KOPT-K1 (cell line): ENCODE results near the gene TUBAL3.

Source experiments
- H3K27ac ChIP-seq: fragments of 200-600 bp; sonication (generic); 2 replicates; pipeline ENCODE4 v1.5.1; 2016; ENCODE audit warnings: antibody characterized with exemption, mild to moderate bottlenecking, low read depth, low read length; ENCODE audit not compliant: poor library complexity, severe bottlenecking
- H3K36me3 ChIP-seq: fragments of 200-600 bp; sonication (generic); 2 replicates; pipeline ENCODE4 v1.5.1; 2017; ENCODE audit warnings: antibody characterized with exemption, mild to moderate bottlenecking, low read length, moderate library complexity; ENCODE audit not compliant: insufficient read depth
- H3K9me3 ChIP-seq: fragments of 200-600 bp; sonication (generic); 2 replicates; pipeline ENCODE4 v1.5.1; 2017; ENCODE audit warnings: antibody characterized with exemption, low read length, mild to moderate bottlenecking; ENCODE audit not compliant: insufficient read depth, poor library complexity, severe bottlenecking

The TUBAL3 gene

DNA sequence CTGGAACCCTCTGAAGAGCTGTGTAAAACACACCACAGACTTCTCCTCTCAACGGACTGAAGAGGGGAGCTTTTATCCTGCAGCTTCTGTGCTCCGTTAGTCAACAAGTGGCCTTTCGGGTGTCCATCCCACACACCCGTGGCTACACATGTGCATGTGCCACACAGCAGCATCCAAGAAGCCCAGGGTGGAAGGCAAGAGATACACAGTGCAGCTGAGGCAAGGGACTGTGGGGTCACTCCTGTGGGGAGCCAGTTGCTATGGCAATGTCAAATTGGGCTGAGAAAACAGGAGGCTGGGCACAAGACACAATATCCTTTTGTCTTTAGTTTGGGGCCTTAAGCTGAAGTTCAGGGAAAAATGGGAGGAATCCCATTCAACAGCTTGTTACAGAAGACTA, 36.5 kb upstream of the TUBAL3 start:
- peaks cover 11% of the 10 kb centered on the region for H3K36me3 ChIP-seq
- H3K9me3 ChIP-seq: no peaks in the 10 kb centered on the region
- no peak overlapping the region for H3K27ac ChIP-seq

DNA sequence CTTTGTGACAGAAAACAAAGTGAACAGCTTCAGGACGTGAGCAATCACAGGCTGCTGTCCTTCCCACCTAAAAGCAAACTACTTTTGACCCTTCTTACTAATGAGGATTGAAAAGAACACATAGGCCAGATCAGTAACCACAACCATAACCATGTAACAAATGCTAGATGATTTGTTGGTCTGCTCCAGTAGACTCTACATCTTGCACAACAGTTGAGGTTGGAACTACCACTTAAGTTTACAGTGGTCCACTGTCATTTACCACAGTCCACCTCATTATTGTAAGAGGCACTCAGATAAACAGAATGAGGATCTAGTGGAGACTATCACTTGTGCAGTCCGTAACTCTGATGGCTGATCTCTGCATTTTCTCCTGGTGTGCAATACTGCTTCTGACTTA, 35.6 kb upstream of the TUBAL3 start:
- Histone ChIP-seq H3K27ac (no peak overlapping the region), H3K9me3 (no peaks in the 10 kb centered on the region), H3K36me3 (peaks cover 11% of the 10 kb centered on the region)

DNA sequence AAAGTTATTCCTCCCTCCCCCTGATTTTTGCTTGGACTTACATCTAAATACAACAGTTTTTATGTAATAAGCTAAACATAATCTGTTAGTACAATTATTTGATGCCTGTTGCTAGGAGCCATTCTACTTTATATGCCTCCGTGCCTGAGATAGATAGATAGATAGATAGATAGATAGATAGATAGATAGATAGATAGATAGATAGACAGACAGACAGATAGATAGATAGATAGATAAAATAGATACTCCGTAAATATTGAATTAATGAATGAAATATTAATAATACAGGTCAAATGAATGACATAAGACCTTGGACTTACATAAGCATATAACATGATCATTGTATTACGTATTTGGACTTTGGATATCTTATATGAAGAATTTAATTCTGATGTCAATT, 30.7 kb upstream of the TUBAL3 start:
- no peaks in the 10 kb centered on the region for H3K9me3 ChIP-seq
- peaks cover 25% of the 10 kb centered on the region for H3K36me3 ChIP-seq
- no peak overlapping the region for H3K27ac ChIP-seq

DNA sequence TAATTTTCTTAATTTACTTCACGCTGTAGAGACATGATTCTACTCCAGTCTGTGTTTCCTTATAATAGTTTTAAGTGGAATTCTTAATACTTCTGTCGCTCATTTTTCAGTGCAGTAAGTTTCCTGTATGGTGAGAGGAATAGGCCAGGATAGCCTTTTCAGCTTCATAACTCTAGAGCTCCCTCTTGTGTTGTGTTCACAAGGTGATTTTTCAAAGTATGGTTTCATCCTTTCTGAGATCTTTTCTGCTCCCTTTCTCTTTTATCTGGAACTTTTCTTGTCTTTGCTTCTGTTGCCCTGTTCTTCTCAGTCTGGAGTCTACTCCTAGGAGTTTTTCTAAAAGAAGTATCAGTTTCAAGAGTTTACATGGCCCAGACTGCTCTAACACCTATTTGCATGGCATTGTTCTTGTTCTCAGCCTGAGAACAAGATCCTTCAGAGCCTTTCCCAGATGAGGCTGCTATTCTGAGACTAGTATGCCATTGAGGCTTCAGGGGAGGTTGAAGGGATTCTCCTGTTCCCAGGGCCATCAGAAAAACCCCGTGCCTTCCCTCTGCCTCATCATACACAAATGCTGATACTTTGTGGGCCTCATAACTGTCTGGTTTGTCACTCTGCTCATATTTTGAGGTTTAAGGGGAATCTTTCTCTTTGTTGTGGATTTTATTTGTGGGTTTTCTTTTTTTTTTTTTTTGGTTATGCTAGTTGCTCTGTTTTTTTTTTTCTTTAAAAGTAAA, 29.6 kb upstream of the TUBAL3 start:
- no peak overlapping the region for H3K27ac ChIP-seq

DNA sequence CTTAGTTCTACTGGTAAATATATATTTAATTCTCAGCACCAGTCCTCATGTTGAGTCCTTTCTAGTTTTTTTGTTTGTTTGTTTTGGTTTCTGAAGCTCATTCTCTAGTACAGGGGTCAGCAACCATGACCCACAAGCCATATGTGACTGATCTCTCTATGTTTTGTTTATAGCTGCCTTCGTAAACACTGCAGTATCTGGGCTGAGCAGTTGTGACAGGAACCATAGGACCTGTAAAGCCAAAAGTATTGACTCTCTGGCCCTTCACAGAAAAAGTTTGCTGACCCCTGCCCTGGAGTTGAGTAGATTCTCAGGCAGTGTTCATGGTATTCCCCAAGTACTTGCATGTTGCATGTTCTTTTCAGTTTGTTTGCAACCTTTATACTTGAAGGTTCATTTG, 28.6 kb upstream of the TUBAL3 start:
- H3K27ac ChIP-seq: no peak overlapping the region
- H3K36me3 ChIP-seq: peaks cover 43% of the 10 kb centered on the region

More for the DNA sequence above, 29.6 kb upstream of the TUBAL3 start:
- no peaks in the 10 kb centered on the region for H3K9me3 ChIP-seq
- peaks cover 36% of the 10 kb centered on the region for H3K36me3 ChIP-seq

DNA sequence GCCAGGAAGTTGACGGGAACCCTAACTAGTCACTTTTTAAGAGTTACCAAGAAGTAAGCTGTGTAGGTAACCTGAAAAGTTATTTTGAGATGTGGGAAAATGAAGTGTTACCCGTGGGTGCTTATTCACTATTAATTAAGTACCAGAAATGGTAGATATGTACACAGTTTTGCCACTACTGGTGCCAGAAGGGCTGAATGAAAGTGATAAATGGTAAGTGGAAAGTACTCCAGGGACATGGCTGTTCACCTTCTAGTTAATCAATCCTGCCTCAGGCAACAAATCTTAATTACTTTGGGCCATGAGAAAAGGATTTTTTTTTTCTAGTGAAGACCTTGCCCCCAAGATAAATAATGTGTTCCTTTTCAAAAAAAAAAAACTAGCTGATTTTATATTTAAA, 23.5 kb upstream of the TUBAL3 start:
- Histone ChIP-seq H3K27ac (no peak overlapping the region), H3K9me3 (no peaks in the 10 kb centered on the region), H3K36me3 (peaks cover 50% of the 10 kb centered on the region)

More for the DNA sequence above, 28.6 kb upstream of the TUBAL3 start:
- no peaks in the 10 kb centered on the region for H3K9me3 ChIP-seq

DNA sequence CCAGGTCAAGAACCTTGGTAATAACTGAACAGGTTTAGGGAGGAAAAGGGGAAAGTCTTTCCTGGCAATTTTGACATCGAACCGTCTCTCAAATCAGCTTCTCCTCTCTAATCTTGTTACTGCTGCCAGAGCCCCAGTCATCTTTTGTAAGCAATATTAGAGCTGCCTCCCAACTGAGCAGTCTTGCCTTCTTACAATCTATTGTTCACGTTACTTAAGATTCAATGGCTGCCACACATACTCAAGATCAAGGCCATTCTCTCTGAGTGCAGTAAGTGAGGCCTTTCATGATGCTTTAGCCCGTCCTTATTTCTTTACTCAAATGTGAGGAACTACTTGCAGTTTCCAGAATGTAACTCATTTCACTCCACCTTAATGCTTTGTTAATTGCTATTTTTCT, 20.1 kb upstream of the TUBAL3 start:
- peaks cover 23% of the 10 kb centered on the region for H3K36me3 ChIP-seq
- no peak overlapping the region for H3K27ac ChIP-seq

DNA sequence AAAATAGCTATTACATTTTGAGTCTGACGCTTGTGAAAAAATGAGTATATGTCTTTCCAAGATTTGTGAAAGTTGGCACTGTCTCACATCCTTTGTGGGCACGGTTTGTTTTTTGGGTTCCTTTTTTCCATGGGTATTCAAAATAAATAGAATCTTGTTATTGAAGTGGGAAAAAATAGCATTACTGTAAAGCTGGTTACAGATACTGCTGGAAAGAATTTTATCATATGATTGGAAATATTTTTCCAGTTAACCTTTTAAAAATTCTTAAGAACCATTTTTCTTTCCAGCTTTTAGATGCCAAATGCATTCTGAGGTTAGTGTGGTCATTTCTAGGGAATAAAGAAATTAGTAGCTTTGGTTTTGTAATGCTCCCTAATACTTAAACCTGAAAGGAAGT, 19.1 kb upstream of the TUBAL3 start:
- Histone ChIP-seq H3K9me3 (peaks cover 9% of the 10 kb centered on the region), H3K36me3 (peaks cover 13% of the 10 kb centered on the region), H3K27ac (no peak overlapping the region)

More for the DNA sequence above, 20.1 kb upstream of the TUBAL3 start:
- H3K9me3 ChIP-seq: no peaks in the 10 kb centered on the region

DNA sequence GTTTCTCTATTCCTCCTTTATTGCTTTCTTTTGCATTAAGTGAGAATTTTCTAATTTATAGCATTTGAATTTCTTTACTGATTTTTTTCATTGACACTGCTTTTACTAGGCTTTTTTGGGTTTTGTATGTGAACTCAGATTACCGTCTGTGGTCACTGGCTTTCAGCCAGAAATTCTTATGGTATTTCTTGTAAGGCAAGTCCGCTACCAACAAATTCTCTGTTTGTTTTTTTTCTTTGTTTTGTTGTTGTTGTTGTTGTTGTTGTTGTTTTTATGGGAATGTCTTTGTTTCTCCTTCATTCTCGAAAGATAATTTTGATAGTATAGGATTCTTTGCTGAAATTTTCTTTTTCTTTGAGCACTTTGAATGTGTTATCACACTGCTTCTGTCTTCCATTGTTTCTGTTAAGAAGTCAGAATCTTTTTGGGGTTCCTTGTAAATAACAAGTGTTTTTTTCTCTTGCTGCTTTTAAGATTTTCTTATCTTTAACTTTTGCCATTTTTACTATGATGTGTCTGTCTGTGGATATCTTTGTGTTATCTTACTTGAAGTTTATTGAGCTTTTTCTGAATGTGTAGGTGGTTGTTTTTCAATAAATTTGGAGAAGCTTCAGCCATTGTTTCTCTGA, 15.0 kb upstream of the TUBAL3 start:
- Histone ChIP-seq H3K9me3 (peaks cover 29% of the 10 kb centered on the region), H3K27ac (no peak overlapping the region), H3K36me3 (no peaks in the 10 kb centered on the region; the same call in 1 of the 2 replicates)

DNA sequence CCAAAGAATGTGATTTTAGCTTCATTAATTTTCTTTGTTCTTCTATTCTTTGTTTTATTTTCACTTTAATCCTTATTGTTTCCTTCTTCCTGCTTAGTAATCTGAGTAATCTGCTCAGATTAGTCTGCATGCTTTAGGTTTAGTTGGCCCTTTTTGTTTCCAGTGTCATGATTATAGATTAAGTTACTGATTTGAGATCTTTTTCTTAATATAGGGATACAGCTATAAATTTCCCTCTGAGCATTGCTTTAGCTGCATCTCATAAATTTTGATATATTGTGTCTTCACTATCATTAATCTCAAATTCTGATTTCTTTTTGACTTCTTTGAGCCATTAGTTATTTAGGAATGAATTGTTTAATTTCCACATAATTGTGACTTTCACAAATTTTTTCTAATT, 14.0 kb upstream of the TUBAL3 start:
- Histone ChIP-seq H3K9me3 (peaks cover 29% of the 10 kb centered on the region), H3K27ac (no peak overlapping the region), H3K36me3 (no peaks in the 10 kb centered on the region; the same call in 1 of the 2 replicates)

DNA sequence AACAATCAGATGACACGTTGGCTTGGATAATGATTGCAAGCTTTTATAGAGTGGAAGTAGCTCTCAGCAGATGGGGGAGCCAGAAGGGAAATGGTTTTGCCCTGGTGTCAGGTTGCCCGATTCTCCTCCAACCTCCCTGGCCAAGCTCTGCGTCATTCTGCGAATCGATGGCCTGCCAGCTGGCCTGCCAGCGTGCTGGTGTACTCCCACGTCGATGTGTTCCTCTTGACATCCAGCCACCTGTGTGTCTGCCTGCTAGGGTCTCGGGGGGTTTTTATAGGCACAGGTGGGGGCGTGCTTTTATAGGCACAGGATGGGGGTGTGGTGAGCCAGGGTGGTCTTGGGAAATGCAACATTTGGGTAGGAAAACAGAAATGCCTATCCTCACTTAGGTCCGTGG, 12.4 kb upstream of the TUBAL3 start:
- Histone ChIP-seq H3K9me3 (peaks cover 29% of the 10 kb centered on the region), H3K36me3 (no peaks in the 10 kb centered on the region; the same call in 1 of the 2 replicates), H3K27ac (no peak overlapping the region)

DNA sequence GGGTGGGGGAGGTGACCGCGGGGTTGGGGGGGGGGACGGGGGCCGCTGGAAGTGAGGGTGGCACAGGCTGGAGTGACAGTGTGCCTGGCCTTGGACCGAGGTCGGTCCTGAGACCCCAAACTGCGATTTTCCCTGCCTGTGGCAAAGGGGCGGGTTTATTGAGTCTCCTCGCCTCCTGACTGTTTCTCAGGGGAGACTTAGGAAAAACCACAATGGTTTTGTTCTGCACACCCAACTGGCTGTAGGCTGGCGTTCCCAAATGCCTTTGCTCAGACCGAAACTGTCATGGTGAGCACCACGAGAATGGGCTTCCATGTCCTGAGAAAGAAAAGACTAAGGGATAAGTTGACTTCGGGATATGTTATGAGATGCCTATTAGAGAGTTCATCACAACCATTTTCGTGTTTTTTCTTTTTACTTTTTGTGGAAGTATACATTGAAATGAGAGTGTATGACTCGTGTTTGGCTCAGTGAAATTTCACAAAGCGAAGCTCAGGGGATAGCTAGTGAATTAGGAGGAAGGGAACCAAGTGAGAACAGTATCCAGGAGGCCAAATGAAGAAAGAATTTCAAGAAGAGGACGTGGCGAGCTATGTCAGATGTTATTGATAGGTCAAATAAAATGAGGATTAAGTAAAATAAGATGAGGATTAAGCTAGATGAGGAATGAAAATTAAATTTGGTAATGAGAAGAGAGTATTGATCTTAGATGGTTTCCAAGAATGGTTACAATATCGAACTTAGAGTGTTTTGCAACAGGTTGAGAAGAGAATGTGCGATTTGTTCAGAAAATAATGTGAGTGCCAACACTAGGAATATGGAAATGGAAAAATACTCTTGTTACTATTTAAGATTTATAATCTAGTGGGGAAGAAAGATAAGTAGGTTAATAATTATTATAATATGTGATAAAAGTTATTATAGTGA, 8.6 kb upstream of the TUBAL3 start:
- Histone ChIP-seq H3K27ac (peak overlapping the region; percentile 73), H3K9me3 (peaks cover 24% of the 10 kb centered on the region), H3K36me3 (no peaks in the 10 kb centered on the region; the same call in 1 of the 2 replicates)

DNA sequence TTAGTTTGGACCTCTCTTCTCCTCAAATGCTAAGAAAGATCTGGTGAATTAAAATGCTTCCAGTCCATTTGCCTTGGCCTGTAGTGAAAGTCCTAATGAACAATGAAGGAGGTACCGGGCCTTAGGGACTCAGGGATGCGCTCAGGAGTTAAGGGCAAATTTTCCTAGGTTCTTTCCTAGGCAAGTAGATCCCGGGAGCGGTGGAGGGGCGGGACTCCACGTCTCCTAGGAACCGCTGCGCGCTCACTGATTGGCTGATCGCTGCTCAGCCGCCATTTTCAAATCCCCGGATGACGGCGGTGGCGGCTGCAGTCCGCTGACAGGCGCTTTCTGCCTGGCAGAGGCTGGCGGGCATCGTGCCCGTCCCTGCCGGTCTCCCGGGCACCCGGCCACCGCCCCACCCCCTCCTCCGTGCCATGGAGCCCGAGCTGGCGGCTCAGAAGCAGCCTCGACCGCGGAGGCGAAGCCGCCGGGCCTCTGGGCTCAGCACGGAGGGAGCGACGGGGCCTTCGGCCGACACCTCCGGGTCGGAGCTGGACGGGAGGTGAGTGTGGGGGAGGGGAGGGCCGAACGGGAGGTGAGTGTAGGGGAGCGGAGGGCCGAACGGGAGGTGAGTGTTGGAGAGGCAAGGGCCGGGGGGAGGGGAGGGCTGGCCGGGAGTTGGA, 7.8 kb upstream of the TUBAL3 start, which contains the start of gene NET1:
Gene NET1 (plus strand): TSS at position 281 of the 665 bp plus-strand sequence. CDS start 136 bp downstream, at position 417.
- H3K9me3 ChIP-seq: peaks cover 16% of the 10 kb centered on the region
- peak within 1 kb of the TSS; percentile 73 for H3K27ac ChIP-seq
- H3K36me3 ChIP-seq: no peaks in the 10 kb centered on the region; the same call in 1 of the 2 replicates

DNA sequence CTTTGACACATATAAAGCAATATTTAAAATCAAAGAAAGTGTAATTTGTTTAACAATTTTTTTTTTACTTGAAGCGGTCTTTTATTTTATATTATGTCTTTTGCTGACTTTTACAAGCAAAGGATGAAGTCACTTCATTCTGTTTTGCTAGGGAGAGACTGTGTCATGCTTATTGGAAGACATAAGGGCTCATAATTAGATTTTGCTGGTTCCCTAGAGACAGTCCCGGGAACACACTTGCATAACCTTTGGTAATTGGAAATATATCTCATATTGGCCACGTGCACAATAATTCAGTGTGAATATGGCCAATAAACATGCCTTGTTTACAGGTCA, 7.3 kb upstream of the TUBAL3 start:
- Histone ChIP-seq H3K9me3 (peaks cover 19% of the 10 kb centered on the region), H3K36me3 (no peaks in the 10 kb centered on the region; the same call in 1 of the 2 replicates), H3K27ac (peak overlapping the region; percentile 73)
